Measurements from ENCODE around the gene SORBS2. TPM values are rescaled to one million over a fixed set of nuclear protein-coding genes. Genes with fewer than 3 reads are reported as not detected.

Gene SORBS2
- polyA plus RNA-seq, 1 donor from 2014 or later = 46.0 TPM

- no peaks in the 10 kb centered on the region for H3K9me2 ChIP-seq (ENCODE audit: insufficient read depth, low read length)
- H3K9me3 ChIP-seq (ENCODE audit: low read length) = no peaks in the 10 kb centered on the region
- no peaks in the 10 kb centered on the region for H3F3A ChIP-seq (ENCODE audit: insufficient read depth, low read length, poor library complexity, severe bottlenecking)
- no peak overlapping the region for H3K27ac ChIP-seq (ENCODE audit: low read length)
- H4K20me1 ChIP-seq (ENCODE audit: insufficient read depth) = no peaks in the 10 kb centered on the region
- no peak overlapping the region for H3K4me3 ChIP-seq (ENCODE audit: low read length)
- H3K79me2 ChIP-seq (replicated peaks; ENCODE audit: insufficient read depth, low read length) = no peaks in the 10 kb centered on the region
- H2AFZ ChIP-seq (ENCODE audit: low read depth, low read length) = no peak overlapping the region
- H3K4me2 ChIP-seq (ENCODE audit: low read length) = no peak overlapping the region
- H3K36me3 ChIP-seq (ENCODE audit: insufficient read depth, low read length) = peaks cover 16% of the 10 kb centered on the region
- TF ChIP-seq POLR2AphosphoS5 (IDR thresholded peaks at IDR 0.05) = no peak
- TF ChIP-seq CTCF (IDR thresholded peaks at IDR 0.05; ENCODE audit: poor library complexity, severe bottlenecking) = no peak
- no peak for TF ChIP-seq EP300 (conservative IDR thresholded peaks at IDR 0.05; ENCODE audit: poor library complexity, severe bottlenecking)
- TF ChIP-seq TAF1 (IDR thresholded peaks at IDR 0.05; ENCODE audit: low read depth) = no peak
- no peak for TF ChIP-seq SMC3 (conservative IDR thresholded peaks at IDR 0.05; ENCODE audit: poor library complexity)
- no peak for TF ChIP-seq REST (IDR thresholded peaks at IDR 0.05; ENCODE audit: borderline replicate concordance)
- TF ChIP-seq EZH2 (IDR thresholded peaks at IDR 0.05; ENCODE audit: borderline replicate concordance, insufficient read depth, low read length, poor library complexity, severe bottlenecking) = no peak
- TF ChIP-seq RAD21 (conservative IDR thresholded peaks at IDR 0.05) = no peak
- TF ChIP-seq MXI1 (conservative IDR thresholded peaks at IDR 0.05; ENCODE audit: poor library complexity, severe bottlenecking) = no peak
- H3K27me3 ChIP-seq (ENCODE audit: insufficient read depth, low read depth, low read length) = no peaks in the 10 kb centered on the region
- no peak overlapping the region for H3K9ac ChIP-seq (ENCODE audit: low read length)
Observed at GRCh38 chr4:185623444-185624258, 188.3 kb downstream of the SORBS2 start.

GRCh38 chr4:185608185-185608584 lies 203.8 kb downstream of the SORBS2 start:
- no peak overlapping the region for H3K9ac ChIP-seq (ENCODE audit: low read length)
- no peaks in the 10 kb centered on the region for H3K79me2 ChIP-seq (replicated peaks; ENCODE audit: insufficient read depth, low read length)
- H3K9me3 ChIP-seq (ENCODE audit: low read length) = no peaks in the 10 kb centered on the region
- no peak overlapping the region for H3K27ac ChIP-seq (ENCODE audit: low read length)
- H3F3A ChIP-seq (ENCODE audit: insufficient read depth, low read length, poor library complexity, severe bottlenecking) = no peaks in the 10 kb centered on the region
- H2AFZ ChIP-seq (ENCODE audit: low read depth, low read length) = no peak overlapping the region
- no peaks in the 10 kb centered on the region for H4K20me1 ChIP-seq (ENCODE audit: insufficient read depth)
- H3K9me2 ChIP-seq (ENCODE audit: insufficient read depth, low read length) = no peaks in the 10 kb centered on the region
- no peaks in the 10 kb centered on the region for H3K27me3 ChIP-seq (ENCODE audit: insufficient read depth, low read depth, low read length)
- no peaks in the 10 kb centered on the region for H3K36me3 ChIP-seq (ENCODE audit: insufficient read depth, low read length)
- H3K4me3 ChIP-seq (ENCODE audit: low read length) = no peak overlapping the region
- no peak overlapping the region for H3K4me2 ChIP-seq (ENCODE audit: low read length)
- no peak for TF ChIP-seq TAF1 (IDR thresholded peaks at IDR 0.05; ENCODE audit: low read depth)
- no peak for TF ChIP-seq EZH2 (IDR thresholded peaks at IDR 0.05; ENCODE audit: borderline replicate concordance, insufficient read depth, low read length, poor library complexity, severe bottlenecking)
- no peak for TF ChIP-seq CTCF (IDR thresholded peaks at IDR 0.05; ENCODE audit: poor library complexity, severe bottlenecking)
- no peak for TF ChIP-seq RAD21 (conservative IDR thresholded peaks at IDR 0.05)
- no peak for TF ChIP-seq MXI1 (conservative IDR thresholded peaks at IDR 0.05; ENCODE audit: poor library complexity, severe bottlenecking)
- TF ChIP-seq SMC3 (conservative IDR thresholded peaks at IDR 0.05; ENCODE audit: poor library complexity) = no peak
